ENCODE results near the gene MAPKAP1. TPM values are rescaled to one million over a fixed set of nuclear protein-coding genes. Genes with fewer than 3 reads are reported as not detected.

MAPKAP1 gene
- total and polyA plus RNA-seq, 8 donors = 49.5 to 89.5 (median 56.2) TPM

- no peak for TF ChIP-seq CTCF (IDR thresholded peaks at IDR 0.05)
- intact Hi-C loops (cut with DNase I) = no loop called here
- Histone ChIP-seq H3K27ac (no peak overlapping the region), H3K4me1 (no peaks in the 10 kb centered on the region), H3K36me3 (peaks cover 0 to 51% of the 10 kb centered on the region in 2 donors), H3K9me3 (no peaks in the 10 kb centered on the region), H3K27me3 (no peaks in the 10 kb centered on the region), H3K4me3 (no peak overlapping the region)
- ATAC-seq (no peak), DNase-seq (no peak)
Observed at GRCh38 chr9:125444166-125444565, 262.8 kb downstream of the MAPKAP1 start.

DNA sequence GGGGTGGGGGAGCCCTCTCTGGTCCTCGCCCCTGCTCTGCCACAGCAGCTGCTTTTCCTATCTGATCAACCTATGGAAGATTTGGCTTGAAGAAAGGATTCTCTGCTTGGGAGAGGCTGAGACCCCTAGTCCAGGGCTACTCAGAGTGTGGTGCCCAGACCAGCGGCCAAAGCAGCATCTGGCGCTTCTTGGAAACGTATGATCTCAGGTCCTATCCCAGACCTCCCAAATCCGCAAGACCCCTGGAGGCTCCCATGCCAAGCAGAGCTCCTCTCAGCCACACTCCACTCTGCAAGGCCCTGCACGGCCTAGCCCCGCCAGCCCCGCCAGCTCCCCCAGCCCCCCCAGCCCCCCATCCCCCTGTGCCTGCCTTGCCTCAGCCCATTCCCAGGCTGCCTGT lies 263.6 kb downstream of the MAPKAP1 start:
- intact Hi-C loops (cut with DNase I) = no loop called here
- Histone ChIP-seq H3K4me1 (no peaks in the 10 kb centered on the region), H3K27me3 (no peaks in the 10 kb centered on the region), H3K9me3 (no peaks in the 10 kb centered on the region), H3K36me3 (peaks cover 0 to 59% of the 10 kb centered on the region in 2 donors), H3K27ac (no peak overlapping the region), H3K4me3 (no peak overlapping the region)
- TF ChIP-seq CTCF (IDR thresholded peaks at IDR 0.05) = no peak
- no peak for ATAC-seq
- DNase-seq = no peak

DNA sequence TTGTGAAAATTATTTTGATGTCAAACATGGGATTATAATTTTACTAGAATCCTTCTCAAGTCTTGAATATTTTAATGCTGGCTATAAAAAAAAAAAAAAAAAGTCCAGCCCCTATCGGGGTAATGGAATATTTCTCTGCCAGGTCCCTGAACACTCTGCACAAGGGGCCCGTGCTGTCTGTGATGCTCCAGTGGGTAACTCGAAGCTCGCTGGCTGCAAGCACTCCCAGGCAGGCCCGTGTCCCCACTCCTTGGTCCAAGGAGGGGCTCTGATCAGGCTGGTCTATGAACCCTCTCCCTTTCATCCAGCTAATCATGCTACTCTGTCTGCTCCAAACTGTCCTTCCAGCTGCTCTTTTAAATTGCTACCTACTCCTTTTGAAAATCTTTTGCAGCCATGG lies 264.6 kb downstream of the MAPKAP1 start:
- Histone ChIP-seq H3K36me3 (peaks cover 0 to 57% of the 10 kb centered on the region in 2 donors), H3K27me3 (no peaks in the 10 kb centered on the region), H3K9me3 (no peaks in the 10 kb centered on the region), H3K4me1 (no peaks in the 10 kb centered on the region), H3K4me3 (no peak overlapping the region), H3K27ac (no peak overlapping the region)
- ATAC-seq = no peak
- intact Hi-C loops (cut with DNase I) = no loop called here
- DNase-seq = no peak
- no peak for TF ChIP-seq CTCF (IDR thresholded peaks at IDR 0.05)

GRCh38 chr9:125440411-125440810 lies 266.6 kb downstream of the MAPKAP1 start:
- no peak overlapping the region for H3K27ac ChIP-seq
- H3K9me3 ChIP-seq = no peaks in the 10 kb centered on the region
- H3K4me1 ChIP-seq = no peaks in the 10 kb centered on the region
- no peak for TF ChIP-seq CTCF (IDR thresholded peaks at IDR 0.05)
- H3K27me3 ChIP-seq = no peaks in the 10 kb centered on the region
- DNase-seq (no peak), ATAC-seq (no peak)
- no peak overlapping the region for H3K4me3 ChIP-seq
- intact Hi-C loops (cut with DNase I) = no loop called here
- H3K36me3 ChIP-seq = peaks cover 0 to 63% of the 10 kb centered on the region in 2 donors

GRCh38 chr9:125439434-125440272 lies 267.4 kb downstream of the MAPKAP1 start:
- no peak for ATAC-seq
- H3K27ac ChIP-seq = no peak overlapping the region
- H3K4me3 ChIP-seq = no peak overlapping the region
- no peaks in the 10 kb centered on the region for H3K9me3 ChIP-seq
- no peaks in the 10 kb centered on the region for H3K4me1 ChIP-seq
- H3K36me3 ChIP-seq = peaks cover 0 to 60% of the 10 kb centered on the region in 2 donors
- no peak for TF ChIP-seq CTCF (IDR thresholded peaks at IDR 0.05)
- intact Hi-C loops (cut with DNase I) = no loop called here
- H3K27me3 ChIP-seq = no peaks in the 10 kb centered on the region
- no peak for DNase-seq
